HG03520 (cell line): ENCODE measurements around the gene ARHGAP4.

ENCODE experiments used
- ATAC-seq: cut with Tn5 transposase; IDR thresholded peaks from one replicate; pipeline ENCODE4 v1.9.1; 2021; ENCODE audit warnings: mild to moderate bottlenecking, moderate library complexity; ENCODE audit not compliant: unreplicated experiment

ARHGAP4 gene

GRCh38 chrX:153883163-153883843 lies 42.8 kb downstream of the ARHGAP4 start:
- no peak for ATAC-seq

- ATAC-seq: no peak
Measured at GRCh38 chrX:153882557-153882956, 43.5 kb downstream of the ARHGAP4 start.

GRCh38 chrX:153882086-153882498 lies 44.0 kb downstream of the ARHGAP4 start:
- no peak for ATAC-seq

GRCh38 chrX:153881281-153881680 lies 44.8 kb downstream of the ARHGAP4 start:
- ATAC-seq: no peak

GRCh38 chrX:153880440-153880815 lies 45.6 kb downstream of the ARHGAP4 start:
- no peak for ATAC-seq

GRCh38 chrX:153879741-153880439 lies 46.2 kb downstream of the ARHGAP4 start:
- ATAC-seq: no peak

GRCh38 chrX:153878969-153879653 lies 47.0 kb downstream of the ARHGAP4 start:
- ATAC-seq: no peak

- no peak for ATAC-seq
Measured at GRCh38 chrX:153878345-153878744, 47.7 kb downstream of the ARHGAP4 start.

GRCh38 chrX:153877571-153878261 lies 48.3 kb downstream of the ARHGAP4 start:
- ATAC-seq: no peak

- no peak for ATAC-seq
Measured at GRCh38 chrX:153876112-153876491, 50.0 kb downstream of the ARHGAP4 start.

- no peak for ATAC-seq
Measured at GRCh38 chrX:153875391-153876111, 50.5 kb downstream of the ARHGAP4 start.

GRCh38 chrX:153874366-153875125 lies 51.5 kb downstream of the ARHGAP4 start:
- no peak for ATAC-seq

- no peak for ATAC-seq
Measured at GRCh38 chrX:153874085-153874365, 52.0 kb downstream of the ARHGAP4 start.

- no peak for ATAC-seq
Measured at GRCh38 chrX:153873282-153874084, 52.6 kb downstream of the ARHGAP4 start.

- no peak for ATAC-seq
Measured at GRCh38 chrX:153871946-153872878, 53.9 kb downstream of the ARHGAP4 start.

GRCh38 chrX:153871451-153871850 lies 54.6 kb downstream of the ARHGAP4 start:
- ATAC-seq: no peak

GRCh38 chrX:153870791-153871360 lies 55.2 kb downstream of the ARHGAP4 start:
- ATAC-seq: no peak

GRCh38 chrX:153870288-153870690 lies 55.8 kb downstream of the ARHGAP4 start:
- ATAC-seq: no peak
